ENCODE data around the gene CFL1. TPM values are rescaled to one million over a fixed set of nuclear protein-coding genes. Genes with fewer than 3 reads are reported as not detected.

CFL1 gene
- total and polyA plus RNA-seq, 5 donors from 2014 or later, result 737 to 3,209 (median 2,553) TPM

GRCh38 chr11:65864706-65865471 is 6.9 kb upstream of the CFL1 start:
- no peak overlapping the region for H3K27ac ChIP-seq (ENCODE audit: insufficient read depth, low read length, poor library complexity, severe bottlenecking)
- peaks cover 23% of the 10 kb centered on the region for H3K4me1 ChIP-seq (ENCODE audit: control insufficient read depth, insufficient read depth, low read length, poor library complexity, severe bottlenecking)
- no peak for ATAC-seq (ENCODE audit: low read depth in 2 of 2)
- H3K4me1 Mint-ChIP-seq, result peaks cover 0 to 17% (median 11%) of the 10 kb centered on the region in 4 donors
- no peaks in the 10 kb centered on the region for H3K9me3 Mint-ChIP-seq
- no peak overlapping the region for H3K27ac Mint-ChIP-seq
- H3K36me3 ChIP-seq (ENCODE audit: control insufficient read depth, insufficient read depth, low read length), result peaks cover 41% of the 10 kb centered on the region
- no peaks in the 10 kb centered on the region for H3K9me3 ChIP-seq (ENCODE audit: control insufficient read depth in 2 of 2, low read length in 2 of 2)
- H3K36me3 Mint-ChIP-seq, result peaks cover 8% of the 10 kb centered on the region
- H3K4me3 Mint-ChIP-seq, result no peak overlapping the region
- no peaks in the 10 kb centered on the region for H3K27me3 Mint-ChIP-seq
- no peak for DNase-seq
- no peak overlapping the region for H3K4me3 ChIP-seq (ENCODE audit: low read depth, low read length)
- H3K27me3 ChIP-seq (ENCODE audit: control insufficient read depth, insufficient read depth, low read length), result no peaks in the 10 kb centered on the region

GRCh38 chr11:65863889-65864705 is 6.1 kb upstream of the CFL1 start:
- no peaks in the 10 kb centered on the region for H3K9me3 Mint-ChIP-seq
- H3K36me3 ChIP-seq (ENCODE audit: control insufficient read depth, insufficient read depth, low read length), result peaks cover 41% of the 10 kb centered on the region

GRCh38 chr11:65862941-65863888 is 5.2 kb upstream of the CFL1 start:
- H3K27me3 Mint-ChIP-seq, result peaks cover 3% of the 10 kb centered on the region
- H3K36me3 ChIP-seq (ENCODE audit: control insufficient read depth, insufficient read depth, low read length), result peaks cover 41% of the 10 kb centered on the region
- no peaks in the 10 kb centered on the region for H3K9me3 Mint-ChIP-seq
- DNase-seq (no peak), ATAC-seq (ENCODE audit: low read depth in 2 of 2) (no peak)
- peak overlapping the region in 1 of 4 donors; percentile 63 for H3K4me3 Mint-ChIP-seq
- H3K27me3 ChIP-seq (ENCODE audit: control insufficient read depth, insufficient read depth, low read length), result no peaks in the 10 kb centered on the region
- peaks cover 3 to 30% (median 20%) of the 10 kb centered on the region in 4 donors for H3K4me1 Mint-ChIP-seq
- H3K36me3 Mint-ChIP-seq, result peaks cover 8% of the 10 kb centered on the region
- no peak overlapping the region for H3K4me3 ChIP-seq (ENCODE audit: low read depth, low read length)
- no peak overlapping the region for H3K27ac ChIP-seq (ENCODE audit: insufficient read depth, low read length, poor library complexity, severe bottlenecking)
- peaks cover 40% of the 10 kb centered on the region for H3K4me1 ChIP-seq (ENCODE audit: control insufficient read depth, insufficient read depth, low read length, poor library complexity, severe bottlenecking)
- peak overlapping the region in 2 of 3 donors; percentile 65 to 93 for H3K27ac Mint-ChIP-seq
- H3K9me3 ChIP-seq (ENCODE audit: control insufficient read depth in 2 of 2, low read length in 2 of 2), result no peaks in the 10 kb centered on the region

More at GRCh38 chr11:65863889-65864705, 6.1 kb upstream of the CFL1 start:
- no peak overlapping the region for H3K27ac ChIP-seq (ENCODE audit: insufficient read depth, low read length, poor library complexity, severe bottlenecking)
- Mint-ChIP-seq H3K36me3 (peaks cover 8% of the 10 kb centered on the region), H3K4me3 (no peak overlapping the region), H3K4me1 (peaks cover 0 to 22% (median 14%) of the 10 kb centered on the region in 4 donors), H3K27ac (no peak overlapping the region), H3K27me3 (no peaks in the 10 kb centered on the region)
- DNase-seq (no peak), ATAC-seq (ENCODE audit: low read depth in 2 of 2) (no peak)
- no peak overlapping the region for H3K4me3 ChIP-seq (ENCODE audit: low read depth, low read length)
- H3K27me3 ChIP-seq (ENCODE audit: control insufficient read depth, insufficient read depth, low read length), result no peaks in the 10 kb centered on the region
- H3K4me1 ChIP-seq (ENCODE audit: control insufficient read depth, insufficient read depth, low read length, poor library complexity, severe bottlenecking), result peaks cover 31% of the 10 kb centered on the region
- no peaks in the 10 kb centered on the region for H3K9me3 ChIP-seq (ENCODE audit: control insufficient read depth in 2 of 2, low read length in 2 of 2)

GRCh38 chr11:65862191-65862735 is 4.3 kb upstream of the CFL1 start:
- Histone ChIP-seq H3K4me1 (ENCODE audit: control insufficient read depth, insufficient read depth, low read length, poor library complexity, severe bottlenecking) (peaks cover 40% of the 10 kb centered on the region), H3K9me3 (ENCODE audit: control insufficient read depth in 2 of 2, low read length in 2 of 2) (no peaks in the 10 kb centered on the region), H3K27ac (ENCODE audit: insufficient read depth, low read length, poor library complexity, severe bottlenecking) (no peak overlapping the region), H3K4me3 (ENCODE audit: low read depth, low read length) (no peak overlapping the region), H3K27me3 (ENCODE audit: control insufficient read depth, insufficient read depth, low read length) (no peaks in the 10 kb centered on the region), H3K36me3 (ENCODE audit: control insufficient read depth, insufficient read depth, low read length) (peaks cover 39% of the 10 kb centered on the region)
- Mint-ChIP-seq H3K4me1 (peaks cover 3 to 31% (median 21%) of the 10 kb centered on the region in 4 donors), H3K9me3 (no peaks in the 10 kb centered on the region), H3K27ac (peak overlapping the region in 1 of 3 donors; percentile 65), H3K4me3 (peak overlapping the region in 3 of 4 donors; percentile 38 to 94 (median 63)), H3K27me3 (peaks cover 7% of the 10 kb centered on the region), H3K36me3 (peaks cover 8% of the 10 kb centered on the region)
- ATAC-seq (ENCODE audit: low read depth in 2 of 2) (no peak), DNase-seq (no peak)

- H3K36me3 Mint-ChIP-seq, result peaks cover 10% of the 10 kb centered on the region
- Histone ChIP-seq H3K4me1 (ENCODE audit: control insufficient read depth, insufficient read depth, low read length, poor library complexity, severe bottlenecking) (peaks cover 44% of the 10 kb centered on the region), H3K27me3 (ENCODE audit: control insufficient read depth, insufficient read depth, low read length) (no peaks in the 10 kb centered on the region), H3K27ac (ENCODE audit: insufficient read depth, low read length, poor library complexity, severe bottlenecking) (no peak overlapping the region), H3K9me3 (ENCODE audit: control insufficient read depth in 2 of 2, low read length in 2 of 2) (no peaks in the 10 kb centered on the region), H3K36me3 (ENCODE audit: control insufficient read depth, insufficient read depth, low read length) (peaks cover 39% of the 10 kb centered on the region), H3K4me3 (ENCODE audit: low read depth, low read length) (peak overlapping the region; percentile 65)
- H3K4me1 Mint-ChIP-seq, result peaks cover 3 to 34% (median 24%) of the 10 kb centered on the region in 4 donors
- ATAC-seq (ENCODE audit: low read depth in 2 of 2), result no peak
- H3K27me3 Mint-ChIP-seq, result peaks cover 7% of the 10 kb centered on the region
- peak overlapping the region; percentile 51 to 99 (median 94) for H3K4me3 Mint-ChIP-seq
- DNase-seq, result no peak
- H3K27ac Mint-ChIP-seq, result peak overlapping the region in 2 of 3 donors; percentile 42 to 43
- no peaks in the 10 kb centered on the region for H3K9me3 Mint-ChIP-seq
These were observed 3.7 kb upstream of the CFL1 start for GRCh38 chr11:65861533-65862183.

- DNase-seq (no peak), ATAC-seq (ENCODE audit: low read depth in 2 of 2) (no peak)
- Histone ChIP-seq H3K4me1 (ENCODE audit: control insufficient read depth, insufficient read depth, low read length, poor library complexity, severe bottlenecking) (peaks cover 49% of the 10 kb centered on the region), H3K4me3 (ENCODE audit: low read depth, low read length) (peak overlapping the region; percentile 65), H3K27ac (ENCODE audit: insufficient read depth, low read length, poor library complexity, severe bottlenecking) (peak overlapping the region; percentile 95), H3K9me3 (ENCODE audit: control insufficient read depth in 2 of 2, low read length in 2 of 2) (no peaks in the 10 kb centered on the region), H3K27me3 (ENCODE audit: control insufficient read depth, insufficient read depth, low read length) (no peaks in the 10 kb centered on the region), H3K36me3 (ENCODE audit: control insufficient read depth, insufficient read depth, low read length) (peaks cover 40% of the 10 kb centered on the region)
- H3K9me3 Mint-ChIP-seq, result no peaks in the 10 kb centered on the region
- H3K4me3 Mint-ChIP-seq, result peak overlapping the region; percentile 94 to 99 (median 96)
- peaks cover 3 to 39% (median 29%) of the 10 kb centered on the region in 4 donors for H3K4me1 Mint-ChIP-seq
- peak overlapping the region in 2 of 3 donors; percentile 96 to 98 for H3K27ac Mint-ChIP-seq
- peaks cover 7% of the 10 kb centered on the region for H3K27me3 Mint-ChIP-seq
- H3K36me3 Mint-ChIP-seq, result peaks cover 16% of the 10 kb centered on the region
These were observed 3.2 kb upstream of the CFL1 start for GRCh38 chr11:65861165-65861505.
